H1 (cell line): ENCODE data around the gene IGF1. TPM values are rescaled to one million over a fixed set of nuclear protein-coding genes. Genes with fewer than 3 reads are reported as not detected.

Source experiments
- RFX5 ChIP-seq: IDR thresholded peaks from 2 replicates; pipeline ENCODE4 v1.6.1; 2011; ENCODE audit warnings: low read depth, low read length, improper control_type of control experiment, borderline replicate concordance
- polyA plus RNA-seq, 7 experiments: library from polyadenylated mRNA; depleted of rRNA in 3 of 7; stranded (reverse) in 5 of 7; unstranded in 2 of 7; fragments of >200 nt in 5 of 7; fragments of 200-250 nt in 2 of 7; gene quantifications; 1 replicate in 5 of 7; 2 replicates in 1 of 7; 4 replicates in 1 of 7; pipeline versions ENCODE4 v1.2.1 to v1.2.3, GENCODE V29; 2011 to 2013; ENCODE audit warnings: missing spikeins in 2 of 7, mixed read lengths in 2 of 7
- total RNA-seq: library from RNA; stranded (reverse); fragmentation: NEBNext Ultra II Directional; extraction: Animal tissue kit (Norgen Biotek cat#: 25700); gene quantifications from 2 replicates; pipeline ENCODE4 v1.2.1, GENCODE V29; 2021

The IGF1 gene
- total and polyA plus RNA-seq, 2 of the 8 experiments (the other 6 are each of a cell fraction or from before 2014, with no cell fraction given), result not detected

DNA sequence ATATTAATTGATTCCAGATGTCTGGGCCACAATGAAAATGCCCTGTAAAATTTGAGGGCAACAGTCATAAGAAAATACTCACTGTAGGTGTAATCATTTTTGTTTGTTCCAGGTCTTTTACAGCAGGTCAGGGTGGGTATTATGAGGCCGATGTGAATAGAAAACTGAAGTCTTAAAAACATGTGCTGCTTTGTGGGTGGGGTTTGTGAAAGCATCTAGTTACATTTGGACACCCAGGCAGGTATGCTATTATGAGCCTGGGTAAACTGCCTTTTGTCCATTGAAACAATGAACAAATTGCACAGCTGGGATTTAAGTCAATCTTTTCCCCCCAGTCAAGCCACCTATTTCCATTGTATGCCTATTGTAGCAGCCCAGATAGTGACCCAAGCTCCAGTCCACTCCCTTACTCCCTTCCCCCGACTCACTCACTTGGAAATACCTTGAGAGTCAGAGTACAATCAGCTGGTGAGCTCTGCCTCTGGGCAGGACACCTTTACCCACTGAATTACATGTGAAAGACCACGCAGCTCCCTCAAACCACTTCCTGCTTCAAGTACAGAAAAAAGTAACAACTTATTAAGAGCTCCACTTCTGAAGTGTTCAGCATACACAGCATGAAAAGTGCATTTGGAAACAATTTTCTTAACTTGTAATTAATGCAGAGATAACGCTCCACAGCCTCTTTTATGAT is 1.8 kb downstream of the IGF1 start (continued):
- no peak for TF ChIP-seq RFX5
- TF ChIP-seq, all 59 proteins: peak for 4
